CD4-positive, alpha-beta T cell treated with Interleukin-15 for 4 hours (primary cell): ENCODE data around the gene CFAP74.
"Not testable (repeated sequence)": the region's sequence is repeated elsewhere in the genome, so short reads cannot be mapped to it uniquely, and the experiment has no call there.

ENCODE experiments used
- DNase-seq: peaks from one replicate; pipeline ENCODE4 v3.0.0-alpha.2; 2020; ENCODE audit warnings: low spot score

The CFAP74 gene

DNA sequence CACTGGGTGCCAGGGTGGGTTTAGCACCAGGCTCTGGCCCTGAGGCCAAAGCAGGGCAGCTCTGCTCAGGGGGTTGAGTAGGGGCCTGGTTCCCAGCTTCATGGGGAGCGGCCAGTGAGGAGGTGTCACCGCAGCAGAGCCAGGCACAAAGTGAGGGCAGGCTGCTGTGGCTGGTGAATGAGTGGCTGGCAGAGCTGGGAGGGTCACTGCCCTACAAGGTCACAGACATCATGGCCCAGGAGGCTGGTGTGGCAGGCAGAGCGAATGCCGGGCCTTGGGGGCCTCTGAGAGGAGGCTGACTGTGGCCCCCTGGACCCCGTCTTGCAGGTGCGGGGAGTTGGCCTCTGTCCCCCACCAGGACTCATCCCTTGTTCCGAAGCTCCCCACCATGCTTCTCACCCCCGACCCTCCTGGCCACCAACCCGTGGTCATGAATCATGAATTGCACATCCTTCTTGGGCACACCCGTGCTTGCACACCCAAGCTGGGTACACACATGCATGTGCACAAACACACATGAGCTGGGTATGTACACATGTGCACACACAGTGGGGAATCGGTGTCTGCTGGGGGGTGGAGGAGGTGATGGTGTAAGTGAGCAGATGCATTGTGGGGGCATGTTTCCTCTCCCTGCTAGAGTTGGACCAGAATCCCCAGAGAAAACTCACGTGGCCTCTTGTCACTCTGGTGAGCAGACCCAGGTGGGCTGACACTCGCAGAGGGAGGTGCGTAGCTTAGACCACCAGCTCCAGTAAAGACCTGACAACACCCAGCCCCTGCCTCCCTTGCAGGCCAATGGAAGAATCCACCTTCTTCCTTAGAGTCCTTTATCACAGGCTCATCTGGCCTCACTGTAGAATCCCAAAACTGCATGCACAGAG, 107.9 kb downstream of the CFAP74 start:
- no peak for DNase-seq

- DNase-seq: no peak
These were observed 108.5 kb downstream of the CFAP74 start for GRCh38 chr1:1895060-1895418.

DNA sequence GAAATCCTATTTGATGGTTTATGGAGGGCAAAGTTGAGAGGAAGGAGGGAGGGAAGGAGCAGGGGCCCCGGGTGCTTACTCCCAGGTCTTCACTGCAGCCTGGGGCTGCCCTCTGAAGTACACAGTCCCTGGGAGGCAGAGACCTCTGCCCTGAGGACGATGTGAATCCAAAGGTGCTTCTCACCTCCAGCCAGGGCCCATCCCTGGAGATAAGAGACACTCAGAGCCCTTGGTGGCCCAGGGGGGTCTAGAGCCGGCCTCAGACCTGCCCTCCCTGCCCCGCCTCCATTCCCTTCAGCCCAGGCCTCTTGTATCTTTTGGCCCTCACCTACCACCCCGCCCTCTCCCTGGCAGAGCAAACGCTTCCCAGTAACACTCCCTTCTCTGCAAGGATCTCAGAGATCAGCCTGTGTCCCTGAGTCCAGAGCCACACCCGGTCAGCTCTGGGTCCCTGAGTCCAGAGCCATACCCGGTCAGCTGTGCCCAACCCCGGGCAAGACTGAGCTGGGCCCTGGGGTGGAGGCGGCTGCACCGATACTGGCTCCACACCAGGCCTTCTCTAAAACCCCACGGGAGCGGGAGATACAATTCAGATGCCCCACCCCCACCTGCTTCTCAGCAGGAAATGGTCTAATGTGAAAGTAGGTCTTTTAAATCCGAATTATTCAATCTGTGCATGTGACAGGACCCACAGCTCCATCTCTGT, 109.1 kb downstream of the CFAP74 start:
- no peak for DNase-seq

DNA sequence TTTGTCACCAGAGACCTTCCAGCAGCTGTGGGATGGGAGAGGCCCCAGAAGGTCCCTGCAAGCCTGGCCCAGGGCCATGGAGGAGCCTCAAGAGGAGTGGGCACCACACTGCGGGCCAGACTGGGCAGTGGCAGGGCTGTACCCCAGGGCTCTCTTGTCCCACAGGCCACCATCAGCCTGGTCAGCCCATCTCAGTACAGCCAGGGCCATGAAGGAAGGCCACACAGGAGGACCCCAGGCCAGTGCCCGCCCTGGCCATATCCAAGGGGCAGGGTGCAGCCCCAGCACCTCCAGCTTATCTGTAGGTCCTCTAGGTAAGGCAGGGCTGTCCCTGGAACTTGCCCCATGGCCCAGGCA, 109.6 kb downstream of the CFAP74 start:
- no peak for DNase-seq

- DNase-seq: no peak
These were observed 110.1 kb downstream of the CFAP74 start for GRCh38 chr1:1893291-1893985.

GRCh38 chr1:1892763-1893120, 110.8 kb downstream of the CFAP74 start:
- no peak for DNase-seq

- DNase-seq: no peak
These were observed 111.4 kb downstream of the CFAP74 start for GRCh38 chr1:1892079-1892762.

DNA sequence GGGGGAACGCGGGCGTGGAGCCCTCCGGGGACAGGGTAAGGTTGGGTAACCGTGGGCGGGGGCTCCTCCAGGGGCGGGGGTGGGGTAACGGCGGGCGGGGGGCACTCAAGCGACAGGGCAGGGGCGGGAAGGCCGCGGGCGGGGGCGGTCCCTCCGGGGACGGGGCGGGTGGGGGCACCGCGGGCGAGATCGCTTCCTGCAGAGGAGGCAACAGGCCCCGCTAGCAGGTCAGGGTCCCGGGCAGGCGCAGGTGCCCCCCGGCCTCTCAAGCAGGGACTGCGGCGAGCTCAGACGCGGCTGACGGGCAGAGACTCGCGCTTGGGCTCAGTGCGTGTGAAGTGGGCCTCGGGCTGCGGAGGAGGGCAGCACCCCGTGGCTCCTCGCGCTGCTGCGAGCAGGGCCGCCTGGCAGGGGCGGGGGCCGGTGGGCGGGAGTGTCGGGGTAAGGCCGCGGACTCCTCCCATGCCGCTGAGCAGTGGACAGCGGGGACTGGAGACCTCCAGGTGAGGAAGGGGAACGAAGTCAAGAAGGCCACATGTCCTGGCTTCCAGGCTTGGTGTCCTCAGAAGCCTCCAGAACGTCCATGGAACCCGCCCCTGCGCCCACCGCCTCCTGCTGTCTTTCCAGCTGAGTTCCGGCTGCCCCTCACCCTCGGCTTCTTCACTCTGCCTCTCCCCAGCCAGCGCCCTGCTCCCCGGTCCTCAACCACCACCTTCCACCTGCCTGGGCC, 112.1 kb downstream of the CFAP74 start:
- peak; percentile 59 for DNase-seq

DNA sequence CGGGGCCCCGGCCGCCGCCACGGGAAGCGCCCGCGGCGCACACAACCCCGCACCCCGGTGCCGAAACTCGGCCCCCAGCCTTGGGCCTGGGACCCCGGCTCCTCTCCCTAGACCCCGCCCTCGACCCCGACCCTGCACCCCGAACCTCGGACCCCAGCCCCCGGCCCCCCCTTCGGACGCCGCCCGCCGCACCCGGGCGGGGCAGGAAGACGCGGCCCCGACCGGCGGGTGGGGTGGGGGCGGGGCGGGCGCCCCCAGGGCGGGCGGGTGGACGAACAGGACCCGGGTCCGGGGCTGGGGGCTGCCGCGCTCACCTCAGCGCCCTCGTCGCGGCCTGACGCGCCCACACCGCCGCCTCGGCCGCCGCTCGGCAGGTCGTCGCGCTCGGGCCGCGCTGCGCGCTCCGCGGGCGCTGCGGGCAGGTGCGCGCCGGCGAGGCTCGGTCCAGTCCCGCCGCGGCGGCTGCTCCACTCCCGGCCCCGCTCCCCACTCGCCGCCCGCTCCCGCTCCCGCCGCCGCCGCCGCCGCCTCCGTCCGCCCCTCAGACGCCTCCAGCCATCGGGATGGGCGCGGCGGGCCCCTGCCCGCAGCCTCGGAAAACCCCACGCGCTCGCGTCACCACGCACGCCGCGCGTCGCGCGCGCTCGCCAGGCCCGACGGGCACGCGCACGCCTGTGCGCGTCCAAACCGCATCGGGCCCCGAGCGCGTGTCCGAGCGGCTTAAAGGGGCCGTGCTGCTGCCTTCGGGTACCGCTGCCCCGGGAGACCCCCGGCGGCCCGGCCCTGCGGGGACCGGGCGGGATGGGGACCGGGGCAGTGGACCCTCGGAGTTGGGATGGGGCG, 112.9 kb downstream of the CFAP74 start, which contains the start of gene GNB1:
Gene GNB1 (minus strand): TSS at position 582 of the 843 bp plus-strand sequence. CDS start 65,634 bp downstream, outside the sequence.
- peak; percentile 90 for DNase-seq

DNA sequence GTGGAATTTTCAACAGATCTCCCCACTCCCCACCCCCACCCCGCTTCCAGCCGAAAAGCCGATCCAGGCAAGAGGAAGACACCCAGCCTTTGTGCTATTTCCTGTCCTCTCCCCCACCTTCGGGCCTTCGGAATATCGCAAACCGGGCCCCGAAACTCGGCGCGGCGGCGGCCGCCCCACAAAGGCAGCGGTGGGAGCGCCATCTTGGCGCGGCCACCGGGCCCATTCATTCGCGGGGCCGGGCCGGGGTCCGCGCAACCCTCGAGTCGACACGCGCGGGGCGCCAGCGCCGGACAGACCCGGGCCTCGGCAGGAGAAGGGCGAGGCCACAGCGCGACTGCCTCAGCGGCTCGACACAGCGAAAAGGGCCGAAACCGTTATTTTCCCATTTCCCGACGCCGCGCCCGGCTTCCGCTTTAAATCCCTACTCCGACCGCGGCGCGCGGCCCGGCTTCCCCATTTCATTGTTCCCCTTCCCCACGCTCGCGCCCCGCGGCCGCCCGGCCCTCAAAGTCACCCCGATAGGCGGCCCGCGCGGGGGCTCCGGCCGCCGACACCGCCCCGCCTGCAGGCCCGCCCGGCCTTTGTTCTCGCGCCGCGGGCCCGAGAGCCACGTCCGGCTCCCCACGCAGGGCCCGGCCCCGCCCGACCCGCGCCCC, 113.6 kb downstream of the CFAP74 start:
- DNase-seq: peak; percentile 31

DNA sequence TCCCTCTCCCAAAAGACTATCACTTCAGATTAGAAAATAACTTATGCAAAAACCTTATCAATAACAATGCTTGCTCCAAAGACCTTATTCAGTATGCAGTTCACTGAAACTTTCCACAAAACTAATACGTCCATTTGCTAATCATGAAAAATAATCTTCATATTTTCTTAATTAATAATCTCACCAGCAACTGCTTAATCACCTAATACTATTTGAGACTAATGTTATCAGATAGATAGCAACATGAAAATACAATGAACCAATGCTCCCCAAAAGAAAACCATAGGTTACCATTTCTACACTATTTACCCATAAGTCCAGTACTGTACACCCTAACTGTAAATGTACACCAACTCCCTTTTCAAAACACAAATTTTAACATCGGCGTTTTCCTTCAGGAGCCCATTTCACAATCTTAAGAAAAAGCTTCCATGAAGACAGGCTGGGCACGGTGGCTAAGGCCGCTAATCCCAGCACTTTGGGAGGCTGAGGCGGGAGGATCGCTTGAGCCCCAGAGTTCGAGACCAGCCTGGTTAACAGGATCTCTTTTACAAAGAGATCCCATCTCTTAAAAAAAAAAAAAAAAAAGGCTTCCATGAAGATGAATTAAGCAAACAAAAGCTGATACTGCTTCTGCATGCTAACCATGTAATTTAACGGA, 114.4 kb downstream of the CFAP74 start:
- DNase-seq: no peak

DNA sequence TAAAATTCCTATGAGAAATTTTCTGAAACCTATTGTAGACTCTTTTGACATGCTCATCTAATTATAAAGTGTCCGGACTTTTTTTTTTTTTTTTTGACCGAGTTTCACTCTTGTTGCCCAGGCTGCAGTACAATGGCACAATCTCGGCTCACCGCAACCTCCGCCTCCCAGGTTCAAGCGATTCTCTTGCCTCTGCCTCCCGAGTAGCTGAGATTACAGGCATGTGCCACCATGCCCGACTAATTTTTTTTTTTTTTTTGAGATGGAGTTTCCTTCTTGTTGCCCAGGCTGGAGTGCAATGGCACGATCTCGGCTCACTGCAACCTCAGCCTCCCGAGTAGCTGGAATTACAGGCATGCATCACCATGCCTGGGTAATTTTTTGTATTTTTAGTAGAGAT, 119.7 kb downstream of the CFAP74 start:
- DNase-seq: not testable (repeated sequence)

DNA sequence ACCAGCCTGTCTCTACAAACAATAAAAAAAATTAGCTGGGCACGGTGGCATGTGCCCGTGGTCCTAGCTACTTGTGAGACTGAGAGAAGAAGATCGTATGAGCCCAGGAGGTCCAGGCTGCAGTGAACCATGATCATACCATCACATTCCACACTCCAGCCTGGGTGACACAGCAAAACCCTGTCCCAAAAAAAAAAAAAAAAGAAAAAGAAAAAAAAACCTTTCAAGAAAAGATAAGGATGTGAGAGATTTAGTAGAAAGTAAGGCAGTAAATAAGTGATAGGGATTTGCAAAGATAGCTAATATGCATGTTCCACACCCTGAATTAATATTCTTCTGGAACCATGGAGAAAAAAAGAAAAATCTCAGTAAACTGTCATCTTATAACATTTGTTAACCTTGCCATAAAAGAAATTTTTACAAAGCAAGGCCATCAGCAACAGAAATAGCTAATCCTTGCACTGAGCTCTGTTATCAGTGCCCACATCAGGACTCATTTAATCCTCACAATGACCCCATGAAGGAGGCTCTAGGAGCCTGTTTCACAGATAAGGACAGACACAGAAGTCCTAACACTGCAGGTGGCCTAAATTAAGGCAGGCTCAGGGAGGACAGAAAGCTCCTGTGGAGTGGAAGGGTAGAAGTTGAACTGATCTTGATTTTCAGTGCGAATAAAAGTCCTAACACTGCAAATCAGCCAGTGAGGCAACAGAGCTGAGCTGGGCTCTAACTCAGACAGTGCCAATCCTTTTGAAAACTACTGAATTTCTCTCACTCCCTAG, 120.3 kb downstream of the CFAP74 start:
- no peak for DNase-seq

- no peak for DNase-seq
These were observed 121.9 kb downstream of the CFAP74 start for GRCh38 chr1:1881727-1882126.

DNA sequence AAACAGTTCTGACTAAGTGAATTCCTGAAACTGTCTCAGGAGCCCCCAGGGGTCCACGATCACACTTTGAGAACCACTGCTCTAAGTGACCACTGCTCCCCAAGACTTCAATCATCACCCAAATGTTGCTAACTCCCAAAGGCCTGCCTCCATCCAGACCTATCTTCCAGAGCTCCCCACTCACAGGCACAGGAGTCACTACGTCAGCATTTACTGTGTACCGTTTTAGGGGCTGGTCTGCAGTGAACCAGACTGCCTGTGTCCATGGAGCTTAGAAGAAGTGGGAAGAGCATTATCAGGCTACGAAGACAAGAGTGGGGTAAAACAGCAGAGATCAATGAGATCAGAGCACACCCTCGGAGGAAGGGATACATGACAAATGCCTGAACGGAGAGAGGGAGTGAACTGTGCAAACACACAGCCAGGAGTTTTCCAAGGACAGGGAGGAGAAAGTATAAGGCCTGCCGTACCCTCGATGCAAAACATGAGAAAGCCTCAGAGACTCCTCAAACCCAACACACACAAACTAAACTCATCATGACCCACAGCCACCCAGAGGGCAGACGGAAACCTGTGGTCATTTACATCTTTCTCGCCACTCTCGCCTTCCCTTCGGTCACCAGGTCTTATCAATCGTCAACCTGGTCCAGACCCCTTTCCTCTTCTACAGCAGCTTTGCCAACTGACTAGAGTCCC, 122.8 kb downstream of the CFAP74 start:
- DNase-seq: no peak

GRCh38 chr1:1879942-1880341, 123.6 kb downstream of the CFAP74 start:
- DNase-seq: no peak

DNA sequence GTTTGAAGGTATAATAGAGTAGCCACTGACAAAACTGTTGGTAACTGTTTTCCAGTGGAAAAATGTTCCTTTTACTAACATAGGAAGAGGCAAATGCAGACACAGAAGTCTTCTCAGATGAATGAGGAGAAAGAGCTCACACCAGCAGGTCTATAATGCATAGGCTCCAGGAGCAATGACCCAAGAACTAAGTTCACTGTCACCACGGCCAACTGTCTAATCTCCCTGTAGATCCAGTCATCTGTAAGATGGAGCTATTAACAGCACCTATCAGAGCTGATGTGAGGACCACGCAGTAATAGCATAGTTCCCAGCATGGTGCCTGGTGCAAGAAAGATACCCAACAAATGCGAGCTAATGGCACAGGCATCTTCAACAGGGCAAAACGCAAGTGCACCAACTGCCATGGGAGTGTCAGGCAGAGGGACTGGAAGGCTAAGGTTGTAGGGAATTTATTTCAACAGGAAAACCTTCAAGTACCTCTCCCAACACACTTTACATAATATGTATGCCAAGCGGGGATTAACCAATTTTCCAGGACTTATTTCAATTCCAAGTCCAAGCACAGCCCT, 125.6 kb downstream of the CFAP74 start:
- no peak for DNase-seq
